Kidney (tissue), 14 donors: ENCODE results near the gene CHID1. TPM values are rescaled to one million over a fixed set of nuclear protein-coding genes. Genes with fewer than 3 reads are reported as not detected.

Experiments used
- DNase-seq, 5 donors: peaks; one replicate each; pipeline ENCODE4 v3.0.0-alpha.2; 2013 to 2020
- FAIRE-seq: peaks from 2 replicates; lab custom pipeline; 2012; peaks lifted over from hg19 to GRCh38; lab: Jason Lieb, UNC
- H3K27ac ChIP-seq, 2 donors: one replicate each; pipeline ENCODE4 v1.7.0; 2013; ENCODE audit warnings: low read depth in 2 of 2, low read length in 2 of 2, inconsistent platforms in 1 of 2
- H3K27me3 ChIP-seq: one replicate; pipeline ENCODE4 v1.7.1; 2013; ENCODE audit warnings: low read length, inconsistent platforms; ENCODE audit not compliant: control insufficient read depth, insufficient read depth
- H3K36me3 ChIP-seq, 3 donors: one replicate each; pipeline versions ENCODE4 v1.7.0 to v1.7.1; 2013; ENCODE audit warnings: low read length in 3 of 3, control low read depth in 1 of 3, inconsistent platforms in 1 of 3; ENCODE audit not compliant: insufficient read depth in 3 of 3, control insufficient read depth in 2 of 3
- H3K4me1 ChIP-seq, 3 donors: one replicate each; pipeline versions ENCODE4 v1.7.0 to v1.7.1; 2013; ENCODE audit warnings: low read length in 3 of 3, inconsistent platforms in 1 of 3, low read depth in 1 of 3; ENCODE audit not compliant: control insufficient read depth in 2 of 3, insufficient read depth in 2 of 3
- H3K4me3 ChIP-seq, 3 donors: one replicate each; pipeline versions ENCODE4 v1.7.0 to v1.8.1; 2013; ENCODE audit warnings: low read length in 3 of 3, control low read depth in 1 of 3, inconsistent platforms in 1 of 3
- H3K9ac ChIP-seq, 3 donors: one replicate each; pipeline versions ENCODE4 v1.7.0 to v1.7.1; 2013; ENCODE audit warnings: low read length in 3 of 3, control low read depth in 1 of 3, inconsistent platforms in 1 of 3
- H3K9me3 ChIP-seq, 3 donors: one replicate each; pipeline versions ENCODE4 v1.7.0 to v1.7.1; 2013; ENCODE audit warnings: low read length in 3 of 3, control low read depth in 1 of 3, inconsistent platforms in 1 of 3; ENCODE audit not compliant: control insufficient read depth in 2 of 3, insufficient read depth in 1 of 3
- intact Hi-C: fragments of 100-400 bp; cut with DNase I; formaldehyde crosslinking; loops from one replicate; pipeline ENCODE4 v1.11.1; 2022
- polyA plus RNA-seq: library from polyadenylated mRNA; stranded (reverse); fragments of 350-450 nt; fragmentation: Illumina TruSeq; extraction: RNeasy Lipid Tissue Mini Kit (QIAGEN cat#74804); gene quantifications from one replicate; pipeline ENCODE4 v1.2.3, GENCODE V29; 2014; ENCODE audit warnings: low read depth, low replicate concordance; ENCODE audit not compliant: insufficient read depth
- total RNA-seq: library from RNA; stranded (reverse); fragmentation: NEBNext Ultra II Directional; extraction: Animal tissue kit (Norgen Biotek cat#: 25700); gene quantifications from one replicate; pipeline ENCODE4 v1.2.1, GENCODE V29; 2021
- TF ChIP-seq, protein P1 (sequence below): IDR thresholded peaks from 3 replicates; pipeline ENCODE4 v1.5.1; 2012; ENCODE audit warnings: mild to moderate bottlenecking, moderate library complexity, borderline replicate concordance; ENCODE audit not compliant: insufficient read depth; ENCODE audit errors: extremely low read depth
- donor health status: control.
- donor health status: control.
- donor health status: control.
- donor health status: control.
- donor health status: control.
- donor health status: DM: yes; HTN: yes; CAD: no.
- donor health status: Normal renal cell carcinoma (clear cell type).

The CHID1 gene
- total and polyA plus RNA-seq, 2 donors from 2014 or later, result 82.2 to 128 TPM

DNA sequence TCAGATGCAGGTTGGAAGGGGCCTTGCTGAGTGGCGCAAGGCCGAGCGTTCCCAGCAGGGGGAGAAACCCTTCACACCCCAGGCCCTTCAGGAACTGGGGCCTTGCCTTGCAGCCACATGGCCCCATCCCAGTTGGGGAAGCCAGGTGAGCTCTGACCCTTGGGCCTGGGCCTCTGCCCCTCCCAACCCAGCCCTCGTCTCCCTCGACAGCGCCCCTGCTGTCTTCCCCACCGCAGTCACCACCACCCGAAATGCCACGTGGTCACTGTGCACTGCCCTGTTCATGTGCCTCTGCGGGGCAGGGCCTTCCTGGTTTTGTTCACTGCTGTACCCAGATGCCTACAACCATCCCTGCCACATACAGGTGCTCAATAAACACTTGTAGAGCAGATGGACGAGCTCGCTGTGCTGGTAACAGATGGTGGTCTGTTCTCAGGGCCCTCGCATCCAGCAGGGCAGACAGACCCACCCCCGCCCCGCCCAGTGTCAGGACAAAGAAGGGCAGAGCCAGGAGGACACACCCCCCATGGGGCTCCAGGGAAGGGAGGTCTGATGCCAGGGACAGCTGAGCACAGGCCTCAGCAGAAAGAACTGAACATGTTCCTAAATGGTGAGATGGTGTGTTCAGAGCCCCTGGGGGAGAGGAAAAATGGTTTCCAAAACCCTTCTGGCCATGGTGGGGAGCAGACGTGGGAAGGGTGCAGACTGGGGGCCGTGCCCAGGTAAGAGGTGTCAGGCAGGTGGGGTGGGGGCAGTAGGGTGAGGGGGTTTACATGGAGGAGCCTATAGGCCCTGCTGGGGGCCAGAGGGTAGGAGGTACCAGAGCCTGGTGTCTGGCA, 72.0 kb downstream of the CHID1 start:
- Histone ChIP-seq H3K27me3 (no peaks in the 10 kb centered on the region), H3K9me3 (no peaks in the 10 kb centered on the region), H3K27ac (no peak overlapping the region), H3K36me3 (peaks cover 0 to 34% (median 10%) of the 10 kb centered on the region in 3 donors), H3K4me1 (peaks cover 0 to 39% (median 12%) of the 10 kb centered on the region in 3 donors), H3K9ac (no peak overlapping the region), H3K4me3 (no peak overlapping the region)
- no peak for DNase-seq
- no peak for FAIRE-seq
- TF ChIP-seq, protein P1, sequence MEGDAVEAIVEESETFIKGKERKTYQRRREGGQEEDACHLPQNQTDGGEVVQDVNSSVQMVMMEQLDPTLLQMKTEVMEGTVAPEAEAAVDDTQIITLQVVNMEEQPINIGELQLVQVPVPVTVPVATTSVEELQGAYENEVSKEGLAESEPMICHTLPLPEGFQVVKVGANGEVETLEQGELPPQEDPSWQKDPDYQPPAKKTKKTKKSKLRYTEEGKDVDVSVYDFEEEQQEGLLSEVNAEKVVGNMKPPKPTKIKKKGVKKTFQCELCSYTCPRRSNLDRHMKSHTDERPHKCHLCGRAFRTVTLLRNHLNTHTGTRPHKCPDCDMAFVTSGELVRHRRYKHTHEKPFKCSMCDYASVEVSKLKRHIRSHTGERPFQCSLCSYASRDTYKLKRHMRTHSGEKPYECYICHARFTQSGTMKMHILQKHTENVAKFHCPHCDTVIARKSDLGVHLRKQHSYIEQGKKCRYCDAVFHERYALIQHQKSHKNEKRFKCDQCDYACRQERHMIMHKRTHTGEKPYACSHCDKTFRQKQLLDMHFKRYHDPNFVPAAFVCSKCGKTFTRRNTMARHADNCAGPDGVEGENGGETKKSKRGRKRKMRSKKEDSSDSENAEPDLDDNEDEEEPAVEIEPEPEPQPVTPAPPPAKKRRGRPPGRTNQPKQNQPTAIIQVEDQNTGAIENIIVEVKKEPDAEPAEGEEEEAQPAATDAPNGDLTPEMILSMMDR, result no peak
- intact Hi-C loops, result no loop called here

DNA sequence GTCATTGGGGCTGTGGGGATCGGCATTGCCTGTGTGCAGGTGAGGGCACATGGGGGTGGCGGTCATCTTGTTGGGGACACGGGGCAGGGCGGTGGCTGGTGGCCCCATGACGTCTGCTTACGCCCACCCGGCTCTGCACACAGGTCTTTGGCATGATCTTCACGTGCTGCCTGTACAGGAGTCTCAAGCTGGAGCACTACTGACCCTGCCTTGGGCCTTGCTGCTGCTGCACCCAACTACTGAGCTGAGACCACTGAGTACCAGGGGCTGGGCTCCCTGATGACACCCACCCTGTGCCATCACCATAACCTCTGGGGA, 72.7 kb downstream of the CHID1 start:
- no peaks in the 10 kb centered on the region for H3K27me3 ChIP-seq
- FAIRE-seq (no peak), DNase-seq (no peak)
- no peak overlapping the region for H3K9ac ChIP-seq
- no peak overlapping the region for H3K27ac ChIP-seq
- TF ChIP-seq, protein P1, result no peak
- H3K4me3 ChIP-seq, result no peak overlapping the region
- H3K36me3 ChIP-seq, result peaks cover 0 to 34% (median 10%) of the 10 kb centered on the region in 3 donors
- intact Hi-C loops, result no loop called here
- peaks cover 0 to 36% (median 12%) of the 10 kb centered on the region in 3 donors for H3K4me1 ChIP-seq
- no peaks in the 10 kb centered on the region for H3K9me3 ChIP-seq

DNA sequence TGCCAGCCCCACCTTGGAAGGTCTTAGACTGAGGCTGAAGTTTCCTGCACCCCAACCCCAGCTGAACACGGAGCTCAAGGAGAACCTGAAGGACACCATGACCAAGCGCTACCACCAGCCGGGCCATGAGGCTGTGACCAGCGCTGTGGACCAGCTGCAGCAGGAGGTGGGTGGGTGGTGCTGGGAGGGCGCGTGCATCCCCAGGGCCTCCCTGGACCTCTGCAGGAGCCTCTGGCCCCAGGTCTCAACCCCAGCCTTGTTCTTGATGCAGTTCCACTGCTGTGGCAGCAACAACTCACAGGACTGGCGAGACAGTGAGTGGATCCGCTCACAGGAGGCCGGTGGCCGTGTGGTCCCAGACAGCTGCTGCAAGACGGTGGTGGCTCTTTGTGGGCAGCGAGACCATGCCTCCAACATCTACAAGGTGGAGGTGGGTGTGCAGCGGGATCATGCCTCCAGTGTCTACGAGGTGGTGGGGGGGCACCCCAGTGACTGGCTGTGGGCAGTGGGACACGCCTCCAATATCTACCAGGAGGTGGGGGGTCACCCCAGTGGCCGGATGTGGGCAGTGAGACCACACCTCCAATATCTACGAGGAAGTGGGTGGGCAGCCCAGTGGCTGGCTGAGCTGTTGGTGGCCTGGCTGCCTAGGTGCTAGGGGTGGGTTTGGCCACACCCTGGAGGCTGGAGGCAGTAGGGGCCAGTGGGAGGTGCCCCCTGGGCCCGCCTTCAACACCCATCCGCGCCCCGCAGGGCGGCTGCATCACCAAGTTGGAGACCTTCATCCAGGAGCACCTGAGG, 73.2 kb downstream of the CHID1 start:
- FAIRE-seq (no peak), DNase-seq (no peak)
- intact Hi-C loops, result no loop called here
- Histone ChIP-seq H3K27me3 (no peaks in the 10 kb centered on the region), H3K36me3 (peaks cover 0 to 34% (median 10%) of the 10 kb centered on the region in 3 donors), H3K27ac (no peak overlapping the region), H3K4me1 (peaks cover 0 to 37% (median 12%) of the 10 kb centered on the region in 3 donors), H3K4me3 (no peak overlapping the region), H3K9ac (no peak overlapping the region), H3K9me3 (no peaks in the 10 kb centered on the region)
- TF ChIP-seq, protein P1, result no peak
